ENCODE data around the gene NT5DC4. TPM values are rescaled to one million over a fixed set of nuclear protein-coding genes. Genes with fewer than 3 reads are reported as not detected.

The NT5DC4 gene
- total RNA-seq, 2 donors from 2014 or later = not detected

DNA sequence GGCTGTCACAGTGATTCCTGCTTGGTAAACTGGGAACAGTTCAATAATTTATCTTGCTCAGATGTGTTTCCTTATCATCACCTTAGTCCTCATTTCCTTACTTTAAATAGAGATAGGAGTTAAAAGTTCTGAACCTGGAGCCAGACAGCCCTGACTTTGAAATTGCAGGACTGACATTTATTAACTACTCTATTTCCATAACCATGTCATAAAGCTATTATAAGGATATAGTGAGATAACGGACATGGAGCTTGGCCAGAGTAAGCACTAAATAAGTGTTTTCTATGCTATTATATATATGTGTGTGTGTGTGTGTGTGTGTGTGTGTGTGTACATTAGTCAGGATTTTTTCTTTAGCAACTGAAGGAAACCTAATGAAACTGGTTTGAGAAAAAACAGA lies 13.1 kb downstream of the NT5DC4 start:
- intact Hi-C loops (cut with DNase I) = no loop called here
- ATAC-seq (no peak), DNase-seq (no peak)

DNA sequence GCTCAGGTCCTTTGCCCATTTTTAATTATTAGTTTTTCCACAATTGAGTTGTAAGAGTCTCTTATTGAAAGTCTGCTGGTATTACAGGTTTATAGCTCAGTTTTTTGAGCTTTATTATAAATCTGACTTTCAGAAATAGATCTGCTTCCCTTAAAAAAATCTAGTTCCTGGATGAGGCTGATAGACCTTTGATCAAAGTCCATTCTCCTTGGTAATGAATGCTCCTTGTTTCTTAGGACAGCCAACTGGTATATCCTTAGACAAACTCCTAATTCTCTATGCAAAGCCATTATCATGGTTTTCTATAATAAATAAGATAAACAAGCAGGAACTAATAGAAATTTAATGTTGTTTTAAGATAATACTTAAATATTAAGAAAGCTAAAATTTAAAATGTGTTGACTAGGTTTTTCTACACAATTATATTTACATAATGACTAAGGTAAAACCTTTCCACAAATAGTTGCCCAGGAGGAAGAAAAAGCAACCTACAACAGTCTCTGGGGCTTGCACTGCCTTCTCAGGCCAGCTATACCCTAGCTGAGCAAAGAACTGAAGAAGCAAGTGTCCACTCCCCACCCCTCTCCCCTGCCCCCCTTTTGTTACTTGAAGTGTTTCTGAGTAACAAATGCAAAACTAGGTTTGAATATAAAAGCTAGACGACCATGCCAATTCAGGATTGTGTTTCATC lies 16.9 kb downstream of the NT5DC4 start:
- intact Hi-C loops (cut with DNase I) = no loop called here
- ATAC-seq = no peak
- DNase-seq = no peak

DNA sequence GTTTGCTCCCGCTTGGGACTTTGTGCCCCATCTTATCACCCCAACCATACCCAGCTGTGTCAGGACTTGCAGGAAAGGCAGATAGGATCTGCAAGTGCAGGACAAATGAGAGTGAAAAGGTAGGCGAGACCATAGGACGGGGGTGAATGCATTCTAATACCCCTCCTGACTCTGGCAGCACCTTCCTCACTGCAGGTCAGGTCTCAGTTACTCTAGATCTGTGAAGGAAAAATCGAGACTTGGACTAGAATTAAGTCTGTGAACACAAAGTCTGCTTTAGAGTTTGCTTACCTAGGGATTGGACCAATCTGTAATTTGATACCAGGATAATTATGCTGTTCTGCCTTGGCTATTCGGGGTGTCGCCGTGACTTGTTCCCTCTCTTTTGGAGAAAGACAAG lies 19.7 kb downstream of the NT5DC4 start:
- DNase-seq (no peak), ATAC-seq (no peak)
- intact Hi-C loops (cut with DNase I) = loop anchor here in 1 of 2 donors (10.0 kb wide), 1 partner anchor 204 kb away; no protein-coding TSS in a partner anchor

DNA sequence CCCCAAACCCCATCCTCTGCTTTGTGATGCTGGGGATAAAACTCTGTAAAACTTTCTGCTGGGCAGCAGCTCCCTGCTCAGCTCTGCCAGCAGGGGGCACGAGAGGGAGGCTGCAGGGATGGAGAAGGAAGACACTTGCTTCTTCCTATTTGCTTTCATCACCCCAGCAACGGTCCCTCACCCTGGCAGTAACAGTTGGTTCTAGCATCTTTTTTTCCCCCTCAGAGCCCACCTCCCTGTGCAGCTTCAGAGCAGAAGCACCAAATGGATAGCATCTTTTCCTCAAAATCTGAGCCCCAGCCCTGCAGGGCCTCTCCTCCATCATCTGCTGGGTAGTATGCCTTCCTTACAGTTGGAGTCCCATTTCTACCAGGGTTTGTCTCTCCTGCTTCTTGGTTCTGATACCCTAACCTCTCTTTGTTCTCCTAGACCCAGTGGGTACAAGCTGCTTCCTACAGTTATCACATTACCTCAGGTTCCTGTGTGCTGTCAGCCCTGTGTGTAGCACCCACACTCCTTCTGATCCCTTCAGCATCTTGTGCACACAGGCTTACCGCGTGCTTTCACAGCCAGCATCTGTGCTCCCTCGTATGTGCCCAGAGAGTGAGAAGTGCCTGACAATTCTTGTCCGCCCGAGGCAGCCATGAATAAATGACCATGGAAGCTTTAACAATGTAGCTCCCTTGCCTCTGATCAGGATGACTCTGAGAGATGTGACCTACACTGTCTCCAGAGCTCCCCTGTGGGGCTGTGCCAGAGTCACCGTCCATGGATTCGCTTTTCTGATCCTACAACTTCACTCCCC lies 29.1 kb downstream of the NT5DC4 start:
- ATAC-seq (peak; percentile 77 to 80), DNase-seq (peak; percentile 73)
- intact Hi-C loops (cut with DNase I) = loop anchor here (2.0 to 10.0 kb wide), 4 partner anchors 137 to 209 kb away; no protein-coding TSS in a partner anchor

DNA sequence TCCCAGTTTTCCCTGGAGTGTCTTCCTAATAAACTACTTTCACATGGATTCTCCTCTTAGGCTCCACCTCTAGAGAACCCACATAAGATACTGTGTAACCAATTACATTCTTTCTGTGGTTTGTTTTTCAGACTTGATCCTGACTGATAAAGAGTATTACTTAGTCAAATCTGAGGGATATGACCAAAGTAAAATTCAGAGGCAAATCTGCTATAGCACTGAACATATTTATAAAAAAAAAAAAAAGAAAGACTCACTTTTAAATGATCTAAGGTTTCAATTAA lies 29.7 kb downstream of the NT5DC4 start:
- intact Hi-C loops (cut with DNase I) = loop anchor here in 1 of 2 donors (5.0 kb wide), 1 partner anchor 192 kb away; no protein-coding TSS in a partner anchor
- DNase-seq (no peak), ATAC-seq (no peak)

DNA sequence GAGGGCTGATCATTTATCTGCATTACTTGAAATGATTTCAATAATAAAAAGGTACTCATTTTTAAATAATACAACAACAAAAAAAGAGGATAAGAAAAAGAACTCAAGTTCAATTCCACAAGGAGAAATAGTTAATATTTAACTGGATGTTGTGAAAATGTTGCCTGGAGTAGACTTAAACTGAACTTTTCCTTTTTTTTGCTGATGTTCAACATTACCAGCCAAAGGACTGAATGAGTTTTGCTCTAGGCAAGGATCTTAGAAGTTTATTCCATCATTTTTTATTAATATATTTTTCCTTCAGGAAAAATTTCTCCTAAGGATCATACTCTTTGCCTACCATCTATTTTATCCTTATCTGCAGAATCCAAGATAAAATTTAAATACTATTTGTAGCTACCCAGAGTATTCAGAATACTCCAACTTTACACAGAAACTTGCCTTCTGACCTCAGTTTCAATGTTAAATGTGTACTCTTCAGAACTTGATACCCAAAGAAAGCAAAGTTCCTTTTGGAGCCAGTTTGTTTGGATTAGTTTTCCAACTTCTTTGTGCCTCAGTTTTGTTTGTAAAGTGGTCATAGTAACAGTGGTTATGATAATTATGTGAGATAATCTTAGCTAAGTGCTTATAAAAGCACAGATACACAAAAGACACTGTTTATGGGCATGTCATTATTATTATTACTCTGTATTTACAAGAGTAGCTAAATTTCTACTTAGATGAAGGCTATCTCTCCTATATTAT lies 30.8 kb downstream of the NT5DC4 start:
- ATAC-seq (no peak), DNase-seq (no peak)
- intact Hi-C loops (cut with DNase I) = loop anchor here in 1 of 2 donors (5.0 kb wide), 1 partner anchor 191 kb away; no protein-coding TSS in a partner anchor

DNA sequence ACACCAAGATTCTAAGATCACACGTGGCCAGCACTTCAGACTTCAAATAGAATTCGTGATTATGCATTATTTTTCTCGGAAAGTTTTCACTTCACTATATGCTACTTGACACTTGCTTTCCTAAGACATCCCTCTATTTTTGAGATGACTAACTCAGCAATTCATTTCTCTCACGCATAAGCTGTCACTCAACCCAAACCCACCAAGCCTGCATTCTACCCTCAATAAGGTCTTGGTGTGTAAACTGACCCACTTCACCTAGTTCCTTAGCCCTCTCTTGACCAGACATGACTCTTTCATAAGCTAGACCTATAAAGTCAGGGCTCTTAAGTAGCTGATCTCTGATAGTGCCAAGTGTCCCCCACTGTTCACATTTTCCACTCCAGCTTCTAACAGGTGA lies 31.8 kb downstream of the NT5DC4 start:
- DNase-seq (no peak), ATAC-seq (no peak)
- intact Hi-C loops (cut with DNase I) = loop anchor here in 1 of 2 donors (5.0 kb wide), 1 partner anchor 190 kb away; no protein-coding TSS in a partner anchor

DNA sequence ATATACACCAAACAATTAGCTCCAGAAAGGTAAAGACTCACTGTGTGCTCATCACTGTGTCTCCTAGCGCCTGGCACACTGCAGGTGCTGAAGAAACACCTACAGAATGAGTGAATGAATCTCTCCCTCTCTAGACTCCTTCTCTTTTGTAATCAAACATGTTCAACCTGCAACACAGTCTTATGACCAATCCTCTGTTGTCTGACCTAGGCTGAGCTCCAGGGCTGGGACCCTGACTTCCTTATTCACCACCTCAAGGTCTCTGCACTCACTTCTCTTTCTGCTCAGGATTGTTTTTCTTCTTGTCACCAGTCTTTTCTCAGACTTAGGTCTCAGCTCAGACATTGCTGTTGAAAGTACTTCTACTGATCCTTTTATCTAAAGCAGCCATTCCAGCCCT lies 33.7 kb downstream of the NT5DC4 start:
- intact Hi-C loops (cut with DNase I) = loop anchor here in 1 of 2 donors (5.0 kb wide), 1 partner anchor 188 kb away; no protein-coding TSS in a partner anchor
- ATAC-seq (no peak), DNase-seq (no peak)

DNA sequence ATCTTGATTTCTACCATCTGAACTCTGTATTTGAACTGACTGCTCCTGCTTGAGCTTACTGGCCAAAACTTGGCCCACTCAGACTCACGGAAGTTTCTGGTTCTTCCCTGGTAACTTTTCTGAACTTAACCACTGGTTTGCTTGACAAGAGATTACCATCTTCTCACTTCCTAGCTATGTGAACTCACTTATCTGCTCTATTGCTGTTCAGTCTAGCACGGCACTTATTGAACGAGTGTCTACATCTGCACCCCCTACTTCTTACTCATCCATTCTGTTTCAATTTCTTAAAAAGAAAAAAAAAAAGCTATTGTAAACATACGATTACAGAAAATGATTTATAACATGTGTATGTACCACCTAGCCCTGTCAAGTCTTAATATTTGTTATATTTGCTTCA lies 34.6 kb downstream of the NT5DC4 start:
- intact Hi-C loops (cut with DNase I) = no loop called here
- no peak for ATAC-seq

DNA sequence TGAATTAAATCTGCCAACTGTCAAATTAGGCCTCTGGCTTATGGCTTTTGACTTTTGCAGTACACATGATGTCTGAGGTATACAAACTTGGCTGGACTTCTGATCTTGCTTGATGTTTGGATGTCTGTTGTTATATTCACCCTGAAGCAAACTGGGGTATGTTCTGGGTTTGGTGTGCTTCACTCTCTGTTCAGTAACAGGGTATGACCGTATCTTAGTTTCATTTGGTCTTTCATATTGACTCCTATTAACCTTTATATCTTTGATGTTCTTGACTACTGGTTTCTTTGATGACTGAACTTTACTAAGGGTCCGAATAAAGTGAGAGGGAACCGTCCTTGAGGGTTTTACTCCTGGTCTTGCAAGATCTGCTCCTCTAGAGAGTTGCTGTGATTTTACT lies 35.4 kb downstream of the NT5DC4 start:
- no peak for DNase-seq
- intact Hi-C loops (cut with DNase I) = no loop called here
- ATAC-seq = no peak

More for the DNA sequence above, 34.6 kb downstream of the NT5DC4 start:
- DNase-seq = no peak

DNA sequence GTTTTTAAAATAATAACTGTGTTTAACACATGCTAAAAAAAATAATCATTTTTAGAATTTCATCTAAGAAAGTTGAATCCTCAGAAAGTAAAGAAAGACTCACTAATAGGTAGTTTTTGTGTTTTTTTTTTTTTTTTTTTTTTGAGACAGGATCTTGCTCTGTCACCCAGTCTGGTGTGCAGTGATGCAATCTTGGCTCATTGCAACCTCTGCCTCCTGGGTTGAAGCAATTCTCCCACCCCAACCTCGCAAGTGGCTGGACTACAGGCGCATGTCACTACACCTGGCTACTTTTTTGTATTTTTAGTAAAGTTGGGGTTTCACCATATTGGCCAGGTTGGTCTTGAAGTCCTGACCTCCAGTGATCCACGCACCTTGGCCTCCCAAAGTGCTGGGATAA lies 36.4 kb downstream of the NT5DC4 start:
- no peak for DNase-seq
- no peak for ATAC-seq
- intact Hi-C loops (cut with DNase I) = no loop called here

DNA sequence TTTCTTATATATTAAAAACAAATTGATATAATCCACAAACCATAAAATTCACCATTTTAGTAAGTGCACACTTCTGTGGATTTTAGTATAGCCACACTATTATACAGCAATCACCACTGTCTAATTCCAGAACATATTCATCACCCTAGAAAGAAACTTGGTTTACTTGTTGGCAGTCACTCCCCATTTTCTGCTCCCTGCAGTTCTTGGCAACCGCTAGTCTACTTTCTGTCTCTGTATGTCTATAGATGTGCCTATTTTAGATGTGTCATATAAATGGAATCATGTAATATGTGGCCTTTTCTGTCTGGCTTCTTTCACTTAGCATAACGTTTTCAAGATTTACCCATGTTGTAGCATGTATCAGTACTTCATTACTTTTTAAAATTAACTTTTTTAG lies 37.9 kb downstream of the NT5DC4 start:
- intact Hi-C loops (cut with DNase I) = no loop called here
- ATAC-seq (no peak), DNase-seq (no peak)

DNA sequence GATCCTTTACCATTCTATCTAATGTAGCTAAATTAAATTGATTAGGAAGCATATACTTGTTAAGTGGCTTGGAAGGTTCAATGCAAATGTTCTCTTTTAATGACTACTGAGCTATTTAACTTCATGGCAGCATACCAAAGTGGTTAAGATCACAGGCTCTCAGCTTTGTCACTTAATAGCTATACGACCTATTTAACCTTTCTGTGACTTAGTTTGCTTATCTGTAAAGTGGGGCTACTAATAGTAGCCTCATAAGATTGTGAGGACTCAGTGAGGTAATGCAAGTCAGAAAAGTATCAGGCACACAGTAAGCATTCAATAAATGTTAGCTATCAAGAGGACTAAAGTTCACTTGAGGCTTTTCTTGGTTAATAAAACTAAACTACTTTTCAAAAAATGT lies 39.3 kb downstream of the NT5DC4 start:
- intact Hi-C loops (cut with DNase I) = no loop called here
- ATAC-seq = no peak

DNA sequence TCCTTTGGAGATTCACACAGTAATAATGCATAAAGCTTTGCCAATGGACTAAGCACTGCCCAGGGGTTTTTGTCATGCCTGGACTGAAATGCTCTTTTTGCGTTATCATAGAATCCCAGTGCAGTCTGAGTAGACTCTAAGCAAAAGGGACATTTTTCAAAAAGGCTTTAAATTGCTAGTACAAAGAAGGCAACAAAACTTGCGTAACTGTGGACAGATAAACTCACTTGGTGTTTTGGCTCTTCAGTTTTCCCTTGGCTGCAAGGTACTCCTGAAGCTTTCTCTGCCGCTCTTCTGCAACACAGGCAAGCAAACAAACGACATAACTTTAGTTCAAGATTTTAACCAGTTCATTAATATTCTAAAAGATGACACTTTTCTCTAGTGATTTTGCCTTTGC lies 41.5 kb downstream of the NT5DC4 start:
- ATAC-seq = no peak
- no peak for DNase-seq
- intact Hi-C loops (cut with DNase I) = no loop called here

More for the DNA sequence above, 39.3 kb downstream of the NT5DC4 start:
- DNase-seq = no peak

DNA sequence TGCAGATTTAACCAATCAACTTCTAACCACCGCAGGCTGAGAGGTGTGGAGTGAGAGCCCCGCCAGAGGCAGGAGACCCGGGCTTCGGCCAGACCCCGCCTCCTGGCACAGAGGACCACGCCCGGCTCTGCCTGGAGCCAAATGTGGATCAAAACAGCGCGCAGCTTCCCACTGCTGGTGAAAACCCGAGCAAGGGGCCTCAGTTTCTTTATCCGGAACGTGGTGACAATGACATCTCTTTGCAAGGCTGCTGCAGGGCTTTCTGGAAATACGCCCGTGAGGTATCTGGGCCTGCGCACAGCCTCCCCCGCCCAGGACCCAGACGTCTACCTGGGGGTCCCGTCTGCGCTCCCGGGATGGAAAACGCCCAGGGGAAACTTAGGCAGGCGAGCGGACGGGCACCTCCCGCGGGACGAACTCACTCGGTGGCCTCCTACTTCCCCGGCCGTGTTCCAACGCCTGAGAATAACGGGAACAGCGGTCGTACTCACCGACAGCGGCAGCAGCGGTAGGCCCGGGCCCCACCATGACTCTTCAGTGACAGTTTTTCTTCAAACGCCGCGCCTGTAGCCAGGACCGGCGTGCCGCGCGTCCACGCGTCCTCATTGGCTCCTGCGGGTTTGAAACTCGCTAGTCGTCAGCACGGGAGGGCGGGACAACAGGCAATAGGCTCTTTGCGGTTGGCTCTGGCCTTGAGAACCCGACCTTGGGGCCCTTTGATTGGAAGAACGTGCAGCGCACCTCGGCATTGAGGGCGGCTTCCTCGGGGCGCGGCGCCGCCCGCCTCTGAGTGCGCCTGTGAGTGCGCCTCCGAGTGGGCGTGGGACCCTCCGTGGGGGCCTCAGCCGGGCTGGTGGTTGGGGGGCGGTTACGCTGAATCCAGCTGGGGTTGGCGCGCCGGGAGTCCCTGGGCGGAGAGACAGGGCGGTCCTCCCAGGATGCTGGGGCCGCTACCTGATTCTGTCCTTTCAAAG lies 43.5 kb downstream of the NT5DC4 start, which contains the start of gene CKAP2L:
CKAP2L (minus strand) TSS at position 539 of the 974 bp plus-strand sequence; CDS start at position 528, 11 bp downstream.
- ATAC-seq (peak; percentile 100), DNase-seq (peak; percentile 97)
- intact Hi-C loops (cut with DNase I) = no loop called here

DNA sequence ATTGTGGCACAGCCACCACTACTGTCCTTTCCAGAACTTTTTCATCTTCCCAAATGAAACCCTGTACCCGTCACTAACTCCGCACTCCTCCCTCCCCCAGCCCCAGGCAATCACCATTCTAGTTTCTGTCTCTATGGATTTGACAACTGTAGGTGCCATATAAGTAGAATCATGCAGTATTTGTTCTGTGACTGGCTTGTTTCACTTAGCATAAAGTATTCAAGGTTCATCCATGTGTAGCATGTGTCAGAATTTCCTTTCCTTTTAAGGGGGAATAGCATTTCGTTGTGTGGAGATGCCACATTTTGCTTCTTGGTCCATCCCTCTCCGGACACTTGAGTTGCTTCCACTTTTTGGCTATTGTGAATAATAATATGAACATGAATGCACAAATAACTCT lies 44.4 kb downstream of the NT5DC4 start:
- ATAC-seq (no peak), DNase-seq (no peak)
- intact Hi-C loops (cut with DNase I) = no loop called here

DNA sequence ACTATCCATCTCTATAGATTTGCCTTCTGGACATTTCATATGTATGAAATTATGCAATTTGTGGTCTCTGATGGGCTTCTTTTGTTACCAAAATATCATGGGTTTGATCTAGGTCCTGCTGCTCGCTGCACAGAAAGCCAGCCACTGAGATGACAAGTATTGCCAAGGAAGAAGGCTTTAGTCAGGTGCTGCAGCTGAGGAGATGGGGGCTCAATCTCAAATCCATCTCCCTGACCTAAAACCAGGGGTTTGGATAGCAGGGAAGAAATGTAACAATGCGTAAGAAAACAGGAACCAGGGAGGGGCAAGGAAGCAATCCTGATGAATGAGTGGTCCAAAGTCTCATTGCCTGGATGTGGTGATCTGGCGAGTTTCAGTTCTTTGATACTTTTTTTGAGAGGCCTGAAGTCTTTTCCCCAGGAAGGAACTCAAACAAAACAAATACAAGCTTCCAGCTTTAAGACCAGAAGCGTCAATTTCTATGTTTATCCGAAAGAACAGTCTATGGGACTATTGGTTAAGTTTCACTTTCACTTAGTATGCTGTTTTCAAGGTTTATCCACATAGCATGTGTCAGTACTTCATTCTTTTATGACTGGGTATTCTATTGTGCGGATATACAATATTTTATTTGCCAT lies 47.0 kb downstream of the NT5DC4 start:
- ATAC-seq = no peak
- no peak for DNase-seq
- intact Hi-C loops (cut with DNase I) = no loop called here

DNA sequence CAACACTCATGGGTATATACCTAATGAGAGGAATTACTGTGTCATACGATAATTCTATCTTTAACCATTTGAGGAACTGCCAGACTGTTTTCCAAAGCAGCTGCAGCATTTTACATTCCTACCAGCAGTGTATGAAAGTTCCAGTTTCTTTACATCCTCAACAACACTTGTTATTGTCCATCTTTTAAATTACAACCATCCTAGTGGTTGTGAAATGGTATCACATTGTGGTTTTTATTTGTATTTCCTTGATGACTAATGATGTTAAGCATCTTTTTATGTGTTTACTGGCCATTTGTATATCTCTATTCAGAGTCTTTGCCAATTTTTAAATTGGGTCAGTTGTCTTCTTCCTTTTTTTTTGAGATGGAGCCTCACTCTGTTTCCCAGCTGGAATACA lies 47.6 kb downstream of the NT5DC4 start:
- intact Hi-C loops (cut with DNase I) = no loop called here
- DNase-seq (no peak), ATAC-seq (no peak)

All from left cardiac atrium (tissue), 4 donors.